Karpas-422 (cell line): ENCODE measurements around the gene TNFAIP8L2. TPM values are rescaled to one million over a fixed set of nuclear protein-coding genes. Genes with fewer than 3 reads are reported as not detected.

Experiments
- DNase-seq: peaks from one replicate; pipeline ENCODE4 v3.0.0-alpha.2; 2015
- H2AFZ ChIP-seq: fragments of 200-600 bp; sonication (generic); 2 replicates; pipeline ENCODE4 v1.6.1; 2014; ENCODE audit warnings: antibody characterized with exemption, low read length, mixed read lengths
- H3K27ac ChIP-seq: fragments of 200-600 bp; sonication (generic); 2 replicates; pipeline ENCODE4 v1.5.1; 2014; ENCODE audit warnings: mild to moderate bottlenecking, low read length, moderate library complexity
- H3K27me3 ChIP-seq: fragments of 200-600 bp; sonication (generic); 2 replicates; pipeline ENCODE4 v1.6.1; 2014; ENCODE audit warnings: low read length, mixed read lengths
- H3K36me3 ChIP-seq: fragments of 200-600 bp; sonication (generic); 2 replicates; pipeline ENCODE4 v1.6.1; 2014; ENCODE audit warnings: low read length, mixed read lengths; ENCODE audit not compliant: insufficient read depth
- H3K4me1 ChIP-seq: fragments of 200-600 bp; sonication (generic); 2 replicates; pipeline ENCODE4 v1.6.1; 2014; ENCODE audit warnings: mild to moderate bottlenecking, low read length, mixed read lengths
- H3K4me2 ChIP-seq: fragments of 200-600 bp; sonication (generic); 2 replicates; pipeline ENCODE4 v1.6.1; 2014; ENCODE audit warnings: low read length, low read depth, mild to moderate bottlenecking; ENCODE audit not compliant: poor library complexity, severe bottlenecking
- H3K4me3 ChIP-seq: fragments of 200-600 bp; sonication (generic); 2 replicates; pipeline ENCODE4 v1.5.1; 2014; ENCODE audit warnings: mild to moderate bottlenecking, antibody characterized with exemption, low read length, mixed read lengths
- H3K79me2 ChIP-seq: fragments of 200-600 bp; sonication (generic); 2 replicates; pipeline ENCODE4 v1.6.1; 2014; ENCODE audit warnings: mild to moderate bottlenecking, low read length, mixed read lengths
- H3K9ac ChIP-seq: fragments of 200-600 bp; sonication (generic); 2 replicates; pipeline ENCODE4 v1.6.0; 2014; ENCODE audit warnings: low read length
- H3K9me2 ChIP-seq: fragments of 200-600 bp; sonication (generic), shearing (Covaris generic); replicated peaks from 2 replicates; pipeline ENCODE4 v1.6.0; 2014; ENCODE audit warnings: mild to moderate bottlenecking, low read length, moderate library complexity; ENCODE audit not compliant: insufficient read depth
- H3K9me3 ChIP-seq: fragments of 300-700, 200-600 bp; sonication (generic); 2 replicates; pipeline ENCODE4 v1.6.1; 2014; ENCODE audit warnings: low read length, mixed read lengths
- H4K20me1 ChIP-seq: fragments of 200-600 bp; sonication (generic); 2 replicates; pipeline ENCODE4 v1.6.1; 2014; ENCODE audit warnings: mild to moderate bottlenecking, antibody characterized with exemption, low read length, low read depth; ENCODE audit not compliant: insufficient read depth
- total RNA-seq: library from RNA; depleted of rRNA; stranded (reverse); fragments of >200 nt; shearing (Covaris generic); gene quantifications from 2 replicates; pipeline ENCODE4 v1.2.3, GENCODE V29; 2014; ENCODE audit warnings: low replicate concordance; rRNA removed

TNFAIP8L2 gene
- 29.3 and 30.7 TPM in 2 replicates for total RNA-seq

- DNase-seq, result peak; percentile 92
- Histone ChIP-seq H4K20me1 (no peaks in the 10 kb centered on the region), H3K9me2 (no peaks in the 10 kb centered on the region), H3K9me3 (no peaks in the 10 kb centered on the region), H3K4me3 (peak within 1 kb of the TSS; percentile 87), H3K4me1 (peaks cover 26% of the 10 kb centered on the region), H3K36me3 (peaks cover 13% of the 10 kb centered on the region; the same call in 1 of the 2 replicates), H3K79me2 (peaks cover 26% of the 10 kb centered on the region), H2AFZ (peak within 1 kb of the TSS; percentile 28; the same call in 1 of the 2 replicates), H3K27ac (peak within 1 kb of the TSS; percentile 74), H3K4me2 (peak within 1 kb of the TSS; percentile 91), H3K27me3 (no peaks in the 10 kb centered on the region), H3K9ac (peak within 1 kb of the TSS; percentile 87)
Observed at GRCh38 chr1:151156515-151156819, at the start of gene TNFAIP8L2. TNFAIP8L2 (plus strand) TSS chr1:151156649; CDS start chr1:151158698, 2,049 bp downstream.

GRCh38 chr1:151106894-151107293, 49.6 kb upstream of the TNFAIP8L2 start:
- Histone ChIP-seq H3K27ac (no peak overlapping the region), H3K4me2 (no peak overlapping the region), H3K36me3 (no peaks in the 10 kb centered on the region)

GRCh38 chr1:151108331-151108730, 48.1 kb upstream of the TNFAIP8L2 start:
- Histone ChIP-seq H3K4me3 (no peak overlapping the region), H3K9me2 (no peaks in the 10 kb centered on the region), H3K27ac (no peak overlapping the region), H3K27me3 (no peaks in the 10 kb centered on the region), H3K4me1 (no peaks in the 10 kb centered on the region), H3K9me3 (no peaks in the 10 kb centered on the region), H2AFZ (no peak overlapping the region), H3K36me3 (no peaks in the 10 kb centered on the region), H3K9ac (no peak overlapping the region), H3K4me2 (no peak overlapping the region), H4K20me1 (no peaks in the 10 kb centered on the region), H3K79me2 (no peaks in the 10 kb centered on the region)
- no peak for DNase-seq

More at GRCh38 chr1:151106894-151107293, 49.6 kb upstream of the TNFAIP8L2 start:
- Histone ChIP-seq H3K9ac (no peak overlapping the region), H2AFZ (no peak overlapping the region), H3K27me3 (no peaks in the 10 kb centered on the region), H3K9me3 (no peaks in the 10 kb centered on the region), H3K79me2 (no peaks in the 10 kb centered on the region), H4K20me1 (no peaks in the 10 kb centered on the region), H3K9me2 (no peaks in the 10 kb centered on the region), H3K4me3 (no peak overlapping the region), H3K4me1 (no peaks in the 10 kb centered on the region)
- DNase-seq, result no peak

- Histone ChIP-seq H3K79me2 (no peaks in the 10 kb centered on the region), H3K36me3 (no peaks in the 10 kb centered on the region), H4K20me1 (no peaks in the 10 kb centered on the region), H3K4me1 (no peaks in the 10 kb centered on the region), H3K4me2 (no peak overlapping the region), H3K27me3 (no peaks in the 10 kb centered on the region), H3K9me2 (no peaks in the 10 kb centered on the region), H3K9ac (no peak overlapping the region), H3K27ac (no peak overlapping the region), H2AFZ (no peak overlapping the region), H3K4me3 (no peak overlapping the region), H3K9me3 (no peaks in the 10 kb centered on the region)
- DNase-seq, result no peak
Observed at GRCh38 chr1:151113877-151114276, 42.6 kb upstream of the TNFAIP8L2 start.

GRCh38 chr1:151124763-151125403, 31.6 kb upstream of the TNFAIP8L2 start:
- no peak overlapping the region for H2AFZ ChIP-seq
- H3K79me2 ChIP-seq, result no peaks in the 10 kb centered on the region
- no peaks in the 10 kb centered on the region for H3K9me3 ChIP-seq
- H3K27me3 ChIP-seq, result no peaks in the 10 kb centered on the region
- H3K4me1 ChIP-seq, result no peaks in the 10 kb centered on the region
- DNase-seq, result no peak
- no peak overlapping the region for H3K4me3 ChIP-seq
- no peak overlapping the region for H3K4me2 ChIP-seq
- H3K27ac ChIP-seq, result no peak overlapping the region
- H3K9me2 ChIP-seq, result no peaks in the 10 kb centered on the region
- no peak overlapping the region for H3K9ac ChIP-seq
- H4K20me1 ChIP-seq, result no peaks in the 10 kb centered on the region
- H3K36me3 ChIP-seq, result no peaks in the 10 kb centered on the region

- Histone ChIP-seq H3K4me3 (no peak overlapping the region), H3K4me1 (no peaks in the 10 kb centered on the region), H2AFZ (no peak overlapping the region), H3K79me2 (no peaks in the 10 kb centered on the region), H3K4me2 (no peak overlapping the region), H3K9me3 (no peaks in the 10 kb centered on the region), H3K9ac (no peak overlapping the region), H4K20me1 (no peaks in the 10 kb centered on the region), H3K27ac (no peak overlapping the region), H3K36me3 (no peaks in the 10 kb centered on the region), H3K9me2 (no peaks in the 10 kb centered on the region), H3K27me3 (no peaks in the 10 kb centered on the region)
- DNase-seq, result no peak
Observed at GRCh38 chr1:151128800-151129199, 27.6 kb upstream of the TNFAIP8L2 start.

GRCh38 chr1:151130987-151131586, 25.4 kb upstream of the TNFAIP8L2 start:
- Histone ChIP-seq H3K9me3 (no peaks in the 10 kb centered on the region), H3K4me1 (no peaks in the 10 kb centered on the region), H3K27ac (no peak overlapping the region), H3K4me2 (no peak overlapping the region), H3K9me2 (no peaks in the 10 kb centered on the region), H2AFZ (no peak overlapping the region), H3K9ac (no peak overlapping the region), H3K27me3 (no peaks in the 10 kb centered on the region), H3K4me3 (no peak overlapping the region), H3K79me2 (no peaks in the 10 kb centered on the region), H3K36me3 (no peaks in the 10 kb centered on the region), H4K20me1 (no peaks in the 10 kb centered on the region)
- no peak for DNase-seq

- H3K36me3 ChIP-seq, result no peaks in the 10 kb centered on the region
- H2AFZ ChIP-seq, result no peak overlapping the region
- H3K27me3 ChIP-seq, result no peaks in the 10 kb centered on the region
- H3K9ac ChIP-seq, result no peak overlapping the region
- H3K9me3 ChIP-seq, result no peaks in the 10 kb centered on the region
- H3K4me1 ChIP-seq, result no peaks in the 10 kb centered on the region
- no peak for DNase-seq
- no peaks in the 10 kb centered on the region for H4K20me1 ChIP-seq
- no peak overlapping the region for H3K4me2 ChIP-seq
- no peak overlapping the region for H3K27ac ChIP-seq
- H3K9me2 ChIP-seq, result no peaks in the 10 kb centered on the region
- no peaks in the 10 kb centered on the region for H3K79me2 ChIP-seq
- no peak overlapping the region for H3K4me3 ChIP-seq
Observed at GRCh38 chr1:151131701-151132334, 24.6 kb upstream of the TNFAIP8L2 start.
